BLaER1 (cell line): Measurements from ENCODE around the gene NUFIP2.

ENCODE experiments used
- H3K27ac ChIP-seq: shearing (Covaris generic); formaldehyde crosslinking; 2 replicates; pipeline ENCODE4 v1.8.1; 2022
- H3K27me3 ChIP-seq: shearing (Covaris generic); formaldehyde crosslinking; 2 replicates; pipeline ENCODE4 v1.8.1; 2022
- H3K36me3 ChIP-seq: shearing (Covaris generic); formaldehyde crosslinking; 2 replicates; pipeline ENCODE4 v1.8.1; 2022
- H3K4me1 ChIP-seq: shearing (Covaris generic); formaldehyde crosslinking; 2 replicates; pipeline ENCODE4 v1.8.1; 2022
- H3K4me2 ChIP-seq: shearing (Covaris generic); formaldehyde crosslinking; 2 replicates; pipeline ENCODE4 v1.8.1; 2022
- H3K4me3 ChIP-seq: shearing (Covaris generic); formaldehyde crosslinking; 2 replicates; pipeline ENCODE4 v1.8.1; 2022
- H3K9ac ChIP-seq: shearing (Covaris generic); formaldehyde crosslinking; 2 replicates; pipeline ENCODE4 v1.8.1; 2022
- H3K9me3 ChIP-seq: shearing (Covaris generic); formaldehyde crosslinking; 2 replicates; pipeline ENCODE4 v1.8.1; 2022
- H4K20me1 ChIP-seq: shearing (Covaris generic); formaldehyde crosslinking; 2 replicates; pipeline ENCODE4 v1.8.1; 2022
- Cebpa-rat ChIP-seq: shearing (Covaris generic); IDR thresholded peaks from 2 replicates; pipeline ENCODE4 v1.8.1; 2022

NUFIP2 gene

GRCh38 chr17:29252101-29252791 lies 41.7 kb downstream of the NUFIP2 start:
- no peak for TF ChIP-seq Cebpa-rat
- H3K4me1 ChIP-seq: peaks cover 19% of the 10 kb centered on the region
- H3K4me3 ChIP-seq: no peak overlapping the region
- no peaks in the 10 kb centered on the region for H3K9me3 ChIP-seq
- peaks cover 34% of the 10 kb centered on the region for H4K20me1 ChIP-seq
- no peaks in the 10 kb centered on the region for H3K27me3 ChIP-seq
- peaks cover 10% of the 10 kb centered on the region for H3K36me3 ChIP-seq
- H3K27ac ChIP-seq: no peak overlapping the region
- no peak overlapping the region for H3K9ac ChIP-seq
- H3K4me2 ChIP-seq: peak overlapping the region; percentile 22; the same call in 1 of the 2 replicates

GRCh38 chr17:29251184-29251583 lies 42.8 kb downstream of the NUFIP2 start:
- TF ChIP-seq Cebpa-rat: no peak
- Histone ChIP-seq H3K36me3 (peaks cover 10% of the 10 kb centered on the region), H3K27me3 (no peaks in the 10 kb centered on the region), H3K27ac (no peak overlapping the region), H3K9ac (no peak overlapping the region), H3K4me2 (no peak overlapping the region; the same call in 1 of the 2 replicates), H3K4me1 (peaks cover 19% of the 10 kb centered on the region), H3K9me3 (no peaks in the 10 kb centered on the region), H4K20me1 (peaks cover 23% of the 10 kb centered on the region), H3K4me3 (no peak overlapping the region)

GRCh38 chr17:29250666-29251065 lies 43.3 kb downstream of the NUFIP2 start:
- no peak for TF ChIP-seq Cebpa-rat
- peaks cover 19% of the 10 kb centered on the region for H3K4me1 ChIP-seq
- H3K4me3 ChIP-seq: no peak overlapping the region
- H3K27ac ChIP-seq: no peak overlapping the region
- no peaks in the 10 kb centered on the region for H3K27me3 ChIP-seq
- peaks cover 10% of the 10 kb centered on the region for H3K36me3 ChIP-seq
- H3K4me2 ChIP-seq: no peak overlapping the region
- no peaks in the 10 kb centered on the region for H3K9me3 ChIP-seq
- no peak overlapping the region for H3K9ac ChIP-seq
- H4K20me1 ChIP-seq: peaks cover 18% of the 10 kb centered on the region

- Histone ChIP-seq H3K27ac (no peak overlapping the region), H3K36me3 (no peaks in the 10 kb centered on the region), H4K20me1 (peaks cover 5% of the 10 kb centered on the region; the same call in 1 of the 2 replicates), H3K9ac (no peak overlapping the region), H3K4me3 (no peak overlapping the region), H3K27me3 (no peaks in the 10 kb centered on the region), H3K4me2 (peak overlapping the region; percentile 25), H3K9me3 (no peaks in the 10 kb centered on the region), H3K4me1 (peaks cover 19% of the 10 kb centered on the region)
- no peak for TF ChIP-seq Cebpa-rat
These were observed 45.1 kb downstream of the NUFIP2 start for GRCh38 chr17:29248845-29249244.

GRCh38 chr17:29247219-29247618 lies 46.7 kb downstream of the NUFIP2 start:
- no peak overlapping the region for H3K4me2 ChIP-seq
- no peak overlapping the region for H3K27ac ChIP-seq
- peaks cover 17% of the 10 kb centered on the region for H3K4me1 ChIP-seq
- no peaks in the 10 kb centered on the region for H3K36me3 ChIP-seq
- no peak overlapping the region for H3K9ac ChIP-seq
- no peak for TF ChIP-seq Cebpa-rat
- H3K27me3 ChIP-seq: no peaks in the 10 kb centered on the region
- no peak overlapping the region for H3K4me3 ChIP-seq
- no peaks in the 10 kb centered on the region for H4K20me1 ChIP-seq
- no peaks in the 10 kb centered on the region for H3K9me3 ChIP-seq

GRCh38 chr17:29246628-29247027 lies 47.3 kb downstream of the NUFIP2 start, which contains the start of gene CRYBA1:
Gene CRYBA1, plus strand, starts transcription at chr17:29246859. Its CDS starts 5 bp downstream, at chr17:29246864.
- no peak within 1 kb of the TSS for H3K27ac ChIP-seq
- no peaks in the 10 kb centered on the region for H3K27me3 ChIP-seq
- H3K4me1 ChIP-seq: peaks cover 11% of the 10 kb centered on the region
- no peak within 1 kb of the TSS for H3K4me2 ChIP-seq
- H3K9ac ChIP-seq: no peak within 1 kb of the TSS
- H3K9me3 ChIP-seq: no peaks in the 10 kb centered on the region
- H4K20me1 ChIP-seq: no peaks in the 10 kb centered on the region
- no peak within 1 kb of the TSS for H3K4me3 ChIP-seq
- no peak for TF ChIP-seq Cebpa-rat
- no peaks in the 10 kb centered on the region for H3K36me3 ChIP-seq

- no peaks in the 10 kb centered on the region for H3K9me3 ChIP-seq
- H3K4me3 ChIP-seq: no peak overlapping the region
- no peak overlapping the region for H3K9ac ChIP-seq
- no peak overlapping the region for H3K27ac ChIP-seq
- peaks cover 16% of the 10 kb centered on the region for H3K4me1 ChIP-seq
- H3K27me3 ChIP-seq: no peaks in the 10 kb centered on the region
- H4K20me1 ChIP-seq: no peaks in the 10 kb centered on the region
- H3K4me2 ChIP-seq: no peak overlapping the region
- H3K36me3 ChIP-seq: no peaks in the 10 kb centered on the region
- no peak for TF ChIP-seq Cebpa-rat
These were observed 48.5 kb downstream of the NUFIP2 start for GRCh38 chr17:29245401-29245800.

GRCh38 chr17:29243792-29244191 lies 50.2 kb downstream of the NUFIP2 start:
- H4K20me1 ChIP-seq: no peaks in the 10 kb centered on the region
- no peak for TF ChIP-seq Cebpa-rat
- H3K4me2 ChIP-seq: no peak overlapping the region
- peaks cover 26% of the 10 kb centered on the region for H3K4me1 ChIP-seq
- no peaks in the 10 kb centered on the region for H3K27me3 ChIP-seq
- H3K9ac ChIP-seq: no peak overlapping the region
- H3K9me3 ChIP-seq: no peaks in the 10 kb centered on the region
- H3K27ac ChIP-seq: no peak overlapping the region
- H3K4me3 ChIP-seq: no peak overlapping the region
- H3K36me3 ChIP-seq: no peaks in the 10 kb centered on the region

GRCh38 chr17:29242790-29243189 lies 51.2 kb downstream of the NUFIP2 start:
- Histone ChIP-seq H3K27me3 (no peaks in the 10 kb centered on the region), H3K9ac (no peak overlapping the region), H3K9me3 (no peaks in the 10 kb centered on the region), H4K20me1 (no peaks in the 10 kb centered on the region), H3K36me3 (no peaks in the 10 kb centered on the region), H3K27ac (no peak overlapping the region), H3K4me2 (no peak overlapping the region), H3K4me3 (no peak overlapping the region), H3K4me1 (peaks cover 32% of the 10 kb centered on the region)
- TF ChIP-seq Cebpa-rat: no peak

- no peak overlapping the region for H3K4me2 ChIP-seq
These were observed 51.9 kb downstream of the NUFIP2 start for GRCh38 chr17:29242051-29242450.

More at GRCh38 chr17:29242051-29242450, 51.9 kb downstream of the NUFIP2 start:
- H3K27me3 ChIP-seq: no peaks in the 10 kb centered on the region
- no peak overlapping the region for H3K9ac ChIP-seq
- H3K4me1 ChIP-seq: peaks cover 32% of the 10 kb centered on the region
- H3K36me3 ChIP-seq: no peaks in the 10 kb centered on the region
- no peak for TF ChIP-seq Cebpa-rat
- no peaks in the 10 kb centered on the region for H3K9me3 ChIP-seq
- H4K20me1 ChIP-seq: no peaks in the 10 kb centered on the region
- H3K4me3 ChIP-seq: no peak overlapping the region
- H3K27ac ChIP-seq: no peak overlapping the region
